Fibroblast of gingiva (primary cell): ENCODE results near the gene FCER1A.
"Not testable (repeated sequence)": the region's sequence is repeated elsewhere in the genome, so short reads cannot be mapped to it uniquely, and the experiment has no call there.

ENCODE experiments used
- DNase-seq: peaks from one replicate; pipeline ENCODE4 v3.0.0-alpha.2; 2011; ENCODE audit warnings: low read depth

FCER1A gene

DNA sequence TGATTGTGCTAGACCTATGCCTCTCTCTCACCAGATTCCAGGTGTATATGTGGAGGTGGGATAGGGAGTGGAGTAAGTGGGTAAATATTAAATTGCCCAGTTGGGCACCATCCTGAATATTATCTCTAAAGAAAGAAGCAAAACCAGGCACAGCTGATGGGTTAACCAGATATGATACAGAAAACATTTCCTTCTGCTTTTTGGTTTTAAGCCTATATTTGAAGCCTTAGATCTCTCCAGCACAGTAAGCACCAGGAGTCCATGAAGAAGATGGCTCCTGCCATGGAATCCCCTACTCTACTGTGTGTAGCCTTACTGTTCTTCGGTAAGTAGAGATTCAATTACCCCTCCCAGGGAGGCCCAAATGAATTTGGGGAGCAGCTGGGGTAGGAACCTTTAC lies at the start of gene FCER1A:
FCER1A (plus strand) TSS at position 242 of the 400 bp plus-strand sequence; CDS start at position 271, 29 bp downstream.
- no peak for DNase-seq

DNA sequence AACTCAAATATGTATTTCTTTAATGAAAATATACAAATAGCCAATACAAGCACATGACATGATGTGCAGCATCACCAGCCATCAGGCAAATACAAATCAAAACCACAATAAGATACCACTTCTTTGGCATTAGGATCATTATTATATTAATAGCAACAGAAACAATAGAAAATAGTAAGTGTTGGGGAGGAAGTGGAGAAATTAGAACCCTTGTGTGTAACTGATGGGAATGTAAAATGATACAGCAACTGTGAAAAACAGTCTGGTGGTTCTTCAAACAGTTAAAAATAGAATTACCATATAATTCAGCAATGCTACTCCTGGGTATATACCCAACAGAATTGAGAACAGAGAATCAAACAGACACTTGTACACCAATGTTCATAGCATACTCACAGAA lies 40.8 kb upstream of the FCER1A start:
- DNase-seq: no peak

DNA sequence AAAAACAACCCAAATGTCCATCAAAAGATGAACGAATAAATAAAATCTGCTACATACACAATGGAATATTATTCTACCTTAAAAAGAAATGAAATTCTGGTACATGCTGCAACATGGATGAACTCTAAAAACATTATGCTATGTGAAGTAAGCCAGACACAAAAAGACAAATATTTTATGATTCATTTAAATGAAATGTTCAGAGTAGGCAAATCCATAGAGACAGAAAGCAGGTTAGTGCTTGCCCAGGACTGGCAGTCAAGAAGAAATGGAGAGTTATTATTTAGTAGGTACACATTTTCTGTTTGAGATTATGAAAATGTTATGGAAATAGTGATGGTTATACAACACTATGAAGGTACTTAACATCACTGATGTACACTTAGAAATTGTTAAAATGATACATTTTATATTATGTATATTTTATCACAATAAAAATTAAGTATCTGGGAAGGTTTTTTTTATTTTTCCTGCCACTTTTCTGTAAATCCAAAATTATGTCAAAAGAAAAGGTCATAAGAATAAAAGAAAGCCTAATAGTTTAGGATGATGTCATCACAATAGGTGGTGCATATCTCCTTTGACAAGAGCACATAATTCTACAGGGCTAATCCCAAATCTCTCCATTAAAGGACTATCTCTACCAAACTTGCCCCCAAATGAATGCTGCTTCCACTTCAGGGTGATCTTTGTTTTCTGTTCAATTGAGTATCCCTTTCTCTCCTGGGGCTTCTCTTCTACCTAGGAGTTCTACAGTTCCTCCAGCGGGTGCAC lies 40.2 kb upstream of the FCER1A start:
- no peak for DNase-seq

DNA sequence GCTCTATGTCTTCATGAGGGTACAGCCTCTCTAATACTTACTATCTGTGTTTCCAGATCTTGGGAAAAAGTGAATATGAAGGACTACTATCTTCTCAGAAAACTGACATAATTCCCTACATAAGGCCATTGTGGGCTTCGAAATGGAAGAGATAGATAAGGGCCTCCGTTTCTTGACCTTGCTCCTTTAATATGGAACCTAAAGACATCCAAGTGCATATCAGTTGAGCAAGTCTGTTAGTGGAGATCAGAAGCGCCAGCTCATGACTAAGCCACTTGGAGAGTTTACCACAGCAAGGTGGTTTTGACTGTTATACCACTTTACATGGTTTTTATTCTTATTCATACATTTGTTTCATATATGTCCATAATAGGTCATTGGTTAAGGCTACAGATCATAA lies 35.3 kb upstream of the FCER1A start:
- no peak for DNase-seq

DNA sequence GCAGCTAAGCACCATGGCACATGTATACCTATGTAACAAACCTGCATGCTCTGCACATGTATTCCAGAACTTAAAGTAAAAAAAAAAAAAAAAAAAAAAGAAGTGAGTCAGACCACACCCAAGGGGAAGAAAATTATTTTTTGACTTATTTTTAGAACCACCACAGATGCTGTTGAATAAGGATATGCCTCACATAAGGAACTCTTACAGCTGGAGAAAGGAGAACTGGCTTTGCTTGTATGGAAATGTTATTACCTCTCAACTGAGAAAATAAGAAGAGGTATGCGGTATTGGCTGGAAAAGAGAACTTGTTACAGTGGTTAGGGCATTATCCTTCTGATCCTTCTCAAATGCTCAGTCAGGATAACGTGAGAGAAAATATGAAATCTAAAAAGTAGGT lies 27.5 kb upstream of the FCER1A start:
- no peak for DNase-seq

DNA sequence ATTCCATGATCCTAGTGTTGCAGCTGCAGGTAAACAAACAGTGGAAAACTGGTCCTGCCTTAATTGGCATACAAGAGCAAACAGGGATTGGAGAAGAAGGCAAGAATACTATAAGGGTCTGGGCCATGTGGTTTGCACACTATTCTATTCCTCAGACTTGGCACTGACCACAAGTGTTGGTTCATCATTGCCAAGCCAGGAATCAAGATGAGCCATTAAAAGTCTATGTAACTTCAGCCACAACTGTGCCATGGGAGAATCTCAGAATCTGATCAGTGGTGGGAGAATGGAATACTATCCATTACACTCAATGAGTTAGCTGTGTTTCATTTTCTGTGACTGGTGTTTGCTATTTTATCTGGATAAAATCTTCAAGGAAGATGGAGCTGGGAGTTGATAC lies 26.2 kb upstream of the FCER1A start:
- no peak for DNase-seq

DNA sequence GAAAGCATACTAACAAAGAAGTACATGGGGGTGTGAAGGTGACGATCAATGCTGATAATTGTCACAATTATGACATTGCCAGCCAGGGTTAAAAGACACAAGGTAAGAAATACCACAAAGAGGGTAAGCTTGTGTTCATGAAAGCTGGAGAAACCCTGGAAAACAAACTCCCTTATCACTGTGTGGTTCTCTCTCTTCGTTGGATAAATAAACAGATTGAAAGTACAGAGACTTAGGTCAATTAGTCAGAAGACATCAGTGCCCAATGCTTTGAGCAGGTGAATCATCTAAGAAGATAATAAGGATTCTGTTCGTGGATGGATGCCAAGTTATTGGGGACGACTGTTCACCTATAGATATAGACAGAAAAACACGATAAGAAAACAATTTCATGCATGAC lies 22.4 kb upstream of the FCER1A start:
- DNase-seq: no peak

DNA sequence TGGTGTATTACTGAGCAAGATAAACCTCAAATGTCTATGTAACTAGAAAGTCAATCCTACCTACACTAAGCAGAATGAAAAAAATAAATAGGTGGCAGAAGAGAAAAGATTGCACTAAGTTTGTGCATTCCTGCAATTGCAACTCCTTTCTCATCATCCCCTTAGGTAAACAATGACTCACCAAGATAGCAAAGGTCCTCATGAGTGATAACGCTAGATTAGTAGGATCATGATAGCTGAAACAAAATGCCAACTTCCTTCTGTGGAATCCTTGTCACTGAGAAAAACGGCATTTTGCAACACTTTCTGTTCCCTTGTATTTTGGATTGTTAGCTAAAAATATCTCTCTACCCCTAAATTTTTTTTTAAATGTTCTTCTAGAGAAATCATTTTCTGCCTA lies 20.0 kb upstream of the FCER1A start:
- DNase-seq: no peak

DNA sequence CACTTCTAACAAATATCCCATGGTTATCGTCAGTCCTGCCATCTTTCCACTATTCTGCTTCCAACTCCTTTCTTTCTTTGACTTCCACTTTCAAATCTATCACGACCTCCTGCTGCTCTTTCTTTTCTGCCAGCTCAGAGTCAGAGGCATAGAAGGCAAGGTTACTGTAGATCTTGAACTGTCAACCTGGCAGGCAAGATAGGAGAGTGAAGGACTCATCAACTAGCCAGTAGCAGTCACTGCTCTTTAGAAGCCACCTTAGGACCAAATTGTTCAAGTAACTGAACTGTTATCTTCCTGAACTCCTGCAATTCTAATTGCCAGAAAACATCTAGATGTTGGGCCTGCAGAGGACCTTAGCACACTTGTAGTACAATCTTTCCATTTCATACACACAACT lies 13.1 kb upstream of the FCER1A start:
- DNase-seq: no peak

DNA sequence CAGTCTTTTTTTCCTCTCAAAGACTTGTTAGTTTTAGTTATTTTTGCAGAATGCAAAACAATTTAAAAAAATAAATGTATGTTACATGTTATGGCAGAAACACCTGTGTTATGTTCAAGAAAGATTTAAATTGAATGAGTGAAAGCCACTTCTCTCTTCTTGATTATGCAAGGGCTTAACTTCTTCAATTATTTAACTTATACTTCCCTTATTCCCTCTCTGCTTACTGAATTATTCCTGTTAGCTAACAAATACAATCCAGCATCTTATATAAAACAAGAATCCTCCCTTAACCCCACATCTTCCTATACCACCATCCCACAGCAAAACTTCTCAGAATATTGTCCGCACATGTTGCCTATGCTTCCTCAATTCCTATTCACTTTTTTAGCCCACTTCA lies 10.7 kb upstream of the FCER1A start:
- no peak for DNase-seq

DNA sequence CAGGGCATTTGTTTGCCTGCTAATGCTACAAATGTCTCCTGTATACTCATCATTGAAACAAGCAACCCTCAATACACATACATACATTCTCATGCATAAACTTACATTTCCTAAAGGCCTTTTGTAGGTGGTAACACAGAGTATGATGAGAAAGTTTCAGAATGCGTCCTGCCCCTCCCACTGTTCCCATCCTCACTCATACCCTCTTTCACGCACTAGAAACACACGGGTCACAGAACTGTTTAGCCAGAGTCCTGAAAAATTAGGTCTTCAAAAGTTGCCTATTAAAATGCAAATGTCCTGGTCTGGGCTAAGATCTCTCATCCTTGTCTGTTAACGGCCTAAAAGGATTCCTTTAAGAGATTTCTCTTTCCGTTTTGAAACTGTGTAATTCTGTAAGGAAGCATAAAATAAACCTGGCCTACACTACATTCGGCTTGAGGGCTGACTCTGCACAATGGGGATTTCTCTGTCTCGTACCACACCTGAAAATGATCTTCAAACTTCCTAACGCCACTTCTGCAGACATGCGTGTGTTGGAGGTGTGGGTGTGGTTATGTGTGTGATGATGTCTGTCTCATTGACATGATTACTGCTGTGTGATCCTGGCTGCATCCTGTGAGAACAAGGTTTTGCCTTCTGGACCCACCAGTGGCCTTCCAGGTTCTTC lies 5.3 kb upstream of the FCER1A start:
- DNase-seq: no peak

DNA sequence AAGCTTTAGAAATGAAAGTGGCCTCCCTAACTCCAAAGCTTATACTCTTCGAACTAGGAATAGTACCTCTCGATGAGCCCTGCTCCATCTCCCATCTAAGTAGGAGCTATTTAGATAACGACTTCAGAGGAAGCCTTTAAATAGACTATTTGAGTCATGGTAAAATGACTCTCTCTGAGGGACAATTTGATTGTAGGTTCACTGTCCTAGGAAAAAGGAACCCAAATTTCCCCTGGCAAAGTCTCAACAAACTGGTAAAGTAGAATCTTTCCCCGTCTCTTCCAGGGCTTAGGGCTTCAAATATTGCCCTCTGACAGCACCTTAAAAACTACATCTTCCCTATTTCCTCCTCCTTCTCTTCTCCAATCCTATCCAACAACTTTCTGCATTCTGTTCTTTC lies 2.0 kb upstream of the FCER1A start:
- DNase-seq: no peak

DNA sequence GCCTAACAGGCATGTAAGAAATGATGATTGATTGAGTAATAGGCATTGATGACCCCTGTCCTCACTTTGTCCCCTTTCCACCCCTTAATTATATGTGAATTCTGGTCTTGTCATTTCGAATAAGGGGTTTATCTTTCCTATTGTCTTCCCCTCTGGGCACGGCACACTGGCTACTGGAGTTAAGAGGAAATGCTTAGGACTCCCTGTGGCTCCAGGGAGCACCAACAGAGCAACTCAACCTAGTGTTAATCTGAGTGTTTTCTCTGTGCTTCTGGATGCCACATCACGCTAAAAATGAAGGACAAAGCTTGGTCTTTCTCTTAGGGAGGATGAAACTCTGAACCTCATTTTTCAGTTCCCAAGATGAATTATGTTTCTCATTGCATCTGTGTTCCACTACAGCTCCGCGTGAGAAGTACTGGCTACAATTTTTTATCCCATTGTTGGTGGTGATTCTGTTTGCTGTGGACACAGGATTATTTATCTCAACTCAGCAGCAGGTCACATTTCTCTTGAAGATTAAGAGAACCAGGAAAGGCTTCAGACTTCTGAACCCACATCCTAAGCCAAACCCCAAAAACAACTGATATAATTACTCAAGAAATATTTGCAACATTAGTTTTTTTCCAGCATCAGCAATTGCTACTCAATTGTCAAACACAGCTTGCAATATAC lies 5.3 kb downstream of the FCER1A start:
- DNase-seq: no peak

DNA sequence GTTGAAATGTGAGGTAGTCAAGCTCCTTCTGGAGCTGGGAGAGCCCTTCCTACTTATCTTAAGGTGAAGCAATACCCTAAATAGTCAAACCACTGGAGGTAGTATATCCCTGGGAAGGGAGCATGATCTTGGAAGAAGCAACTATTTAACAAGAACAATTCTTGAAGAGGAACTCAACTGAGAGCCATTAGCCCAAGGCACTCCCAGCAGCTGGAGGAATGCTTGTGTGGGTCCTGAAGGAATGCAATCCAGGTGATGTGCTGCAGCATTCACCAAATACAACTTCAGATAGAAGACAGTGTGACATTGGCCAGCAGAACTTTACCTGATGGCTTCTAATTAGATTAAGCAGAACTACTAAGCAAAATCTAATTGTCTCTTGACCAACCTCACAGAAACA lies 9.5 kb downstream of the FCER1A start:
- no peak for DNase-seq

DNA sequence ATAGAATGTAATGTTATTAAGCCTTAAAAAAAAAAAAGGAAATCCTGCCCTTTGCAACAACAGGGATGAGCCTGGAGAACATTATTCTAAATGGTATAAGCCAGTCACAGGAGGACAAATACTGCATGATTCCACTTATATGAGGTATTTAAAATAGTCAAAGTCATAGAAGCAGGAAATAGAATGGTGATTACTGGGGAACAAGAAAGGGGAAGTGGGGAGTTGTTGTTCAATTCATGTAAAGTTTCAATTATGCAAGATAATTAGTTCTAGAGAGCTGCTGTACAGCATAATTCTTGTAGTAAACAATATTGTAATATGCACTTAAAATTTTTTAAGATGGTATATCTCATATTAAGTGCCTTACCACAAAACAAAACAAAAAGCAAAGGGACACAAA lies 13.2 kb downstream of the FCER1A start:
- DNase-seq: no peak

DNA sequence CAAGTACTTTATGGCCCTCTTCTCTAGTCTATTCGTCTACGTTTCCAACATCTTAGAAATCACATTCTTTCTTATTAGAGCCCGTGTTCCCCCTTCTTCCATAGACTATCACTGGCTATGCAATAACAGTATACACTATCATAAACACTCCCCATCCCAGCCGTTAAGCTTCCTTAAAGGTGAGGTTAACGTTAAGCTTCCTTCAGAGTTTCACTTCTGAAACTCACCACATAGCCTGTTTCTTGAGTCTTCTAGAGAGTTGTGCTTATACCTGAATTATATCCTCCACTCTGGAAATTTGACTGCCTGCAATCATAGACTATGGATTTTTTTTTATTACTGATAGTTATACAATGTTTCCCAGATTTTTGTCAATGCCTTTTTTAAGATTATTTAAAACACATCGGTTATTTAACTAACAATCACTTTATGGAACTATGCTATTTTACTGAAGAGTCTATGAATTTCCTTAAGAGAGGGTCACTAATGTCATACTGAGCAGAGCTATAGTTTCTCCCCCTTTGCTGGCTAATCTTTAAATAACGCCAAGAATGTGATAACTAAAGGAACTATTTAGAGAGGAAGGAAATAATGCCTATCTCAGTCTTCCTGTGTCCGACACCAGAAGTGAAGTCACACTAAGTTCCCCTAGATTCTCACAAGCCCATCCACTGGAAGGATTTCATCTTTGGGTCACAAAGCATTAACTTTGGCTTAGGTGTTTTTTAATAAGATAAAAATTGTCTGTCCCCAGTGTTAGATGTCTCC lies 16.8 kb downstream of the FCER1A start:
- DNase-seq: no peak

DNA sequence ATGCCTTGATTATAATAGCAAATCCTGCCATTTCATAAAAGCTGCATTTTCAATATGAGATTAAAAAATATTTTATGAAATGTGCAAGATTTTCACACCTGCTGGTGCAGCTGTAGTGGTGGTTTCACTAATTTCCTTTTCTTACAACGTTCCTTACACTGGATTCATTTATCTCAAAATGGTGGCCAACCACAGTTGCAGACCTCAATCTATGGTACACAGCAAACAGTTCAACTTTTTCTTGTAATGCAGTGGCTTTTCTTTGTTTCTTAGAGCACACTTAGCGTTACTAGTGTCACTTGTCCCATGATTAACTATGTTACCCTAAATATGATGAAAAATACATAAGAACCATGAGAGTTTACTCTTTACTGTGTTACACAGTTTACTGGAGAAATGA lies 32.7 kb downstream of the FCER1A start:
- DNase-seq: no peak

DNA sequence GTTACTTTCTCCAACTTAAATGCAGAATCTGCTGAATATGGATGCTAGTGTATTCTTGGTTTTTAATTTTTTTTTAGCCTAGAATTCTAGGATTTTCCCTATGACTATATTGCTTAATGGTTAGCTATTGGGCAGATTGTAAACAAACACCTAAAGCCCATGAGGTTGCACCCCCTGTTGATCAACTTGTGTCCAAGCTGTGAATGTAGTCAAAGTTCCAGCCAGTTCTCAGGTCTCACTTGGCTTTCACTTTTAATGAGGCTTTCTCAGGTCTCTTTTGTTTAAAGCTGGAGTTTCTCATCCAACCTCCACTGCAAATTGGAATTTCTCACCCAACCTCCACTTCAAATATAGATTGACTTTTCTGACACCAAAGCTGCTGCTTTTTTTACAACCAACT lies 35.9 kb downstream of the FCER1A start:
- no peak for DNase-seq

DNA sequence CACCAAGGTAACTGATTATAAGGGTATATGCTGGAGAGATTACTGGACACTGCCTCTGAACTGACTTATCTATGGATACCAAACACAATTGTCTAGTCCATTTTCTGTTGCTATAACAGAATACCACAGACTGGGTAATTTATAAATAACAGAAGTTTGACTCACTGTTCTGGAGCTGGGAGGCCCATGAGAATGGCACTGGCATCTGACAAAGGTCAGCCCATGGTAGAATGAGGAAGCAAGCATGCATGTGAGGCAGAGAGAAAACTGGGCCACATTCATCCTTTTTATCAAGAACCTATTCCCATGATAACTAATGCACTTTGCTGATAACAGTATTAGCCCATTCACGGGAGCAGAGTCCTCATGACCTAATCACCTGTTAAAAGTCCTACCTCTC lies 37.4 kb downstream of the FCER1A start:
- no peak for DNase-seq

DNA sequence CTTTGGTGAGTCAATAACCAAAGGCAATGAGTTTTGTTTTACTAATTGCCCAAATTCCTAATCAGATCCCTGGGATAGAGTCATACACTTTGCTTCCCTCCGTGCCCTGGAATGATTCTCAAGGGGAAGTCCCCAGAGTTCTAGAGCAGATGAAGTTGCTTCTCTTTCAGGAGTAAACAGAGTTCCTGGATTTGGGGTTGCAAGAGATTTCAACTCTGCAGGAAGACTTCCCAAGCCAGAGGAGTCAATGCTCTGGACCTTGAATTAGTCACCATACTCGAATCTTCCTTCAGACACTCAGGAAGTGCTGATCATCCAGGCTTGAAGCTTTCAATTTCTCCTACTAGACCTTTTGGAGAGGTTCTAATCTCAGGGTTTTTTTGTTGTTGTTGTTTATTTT lies 39.6 kb downstream of the FCER1A start:
- DNase-seq: no peak

DNA sequence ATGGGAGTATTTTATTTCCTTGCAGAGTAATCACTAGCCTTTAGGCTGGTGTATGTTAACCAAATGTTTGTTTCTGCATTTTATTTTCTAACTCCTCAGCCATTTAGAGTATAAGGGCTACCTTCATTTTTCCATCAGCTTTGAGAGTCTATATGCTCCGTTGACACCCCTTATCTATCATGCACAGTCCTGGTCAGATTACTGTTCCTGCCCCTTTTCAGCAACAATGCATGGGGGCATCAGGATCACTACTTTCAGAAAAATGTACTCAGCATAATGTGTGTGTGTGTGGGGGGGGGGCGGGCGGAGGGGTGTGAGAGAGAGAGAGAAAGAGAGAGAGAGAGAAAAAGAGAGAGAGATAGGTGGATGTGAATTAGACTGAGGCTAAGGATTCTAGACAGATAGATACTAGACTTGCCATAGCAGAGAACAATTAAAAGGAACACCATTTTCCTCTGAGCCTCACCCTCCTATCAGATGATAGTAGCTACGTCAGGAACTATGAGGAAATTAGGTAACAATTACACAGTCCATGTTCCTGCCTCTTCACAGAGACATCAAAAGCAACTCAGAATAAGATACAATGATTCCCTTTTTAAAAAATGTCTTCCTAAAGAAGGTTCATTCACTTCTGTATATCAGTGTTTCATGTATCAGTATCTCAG lies 40.8 kb downstream of the FCER1A start:
- DNase-seq: no peak

DNA sequence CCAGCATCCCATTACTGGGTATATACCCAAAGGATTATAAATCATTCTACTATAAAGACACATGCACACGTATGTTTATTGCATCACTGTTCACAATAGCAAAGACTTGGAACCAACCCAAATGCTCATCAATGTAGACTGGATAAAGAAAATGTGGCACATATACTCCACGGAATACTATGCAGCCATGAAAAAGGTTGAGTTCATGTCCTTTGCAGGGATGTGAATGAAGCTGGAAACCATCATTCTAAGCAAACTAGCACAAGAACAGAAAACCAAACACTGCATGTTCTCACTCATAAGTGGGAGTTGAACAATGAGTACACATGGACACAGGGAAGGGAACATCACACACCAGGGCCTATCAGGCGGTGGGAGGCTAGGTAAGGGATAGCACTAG lies 47.2 kb downstream of the FCER1A start:
- not testable (repeated sequence) for DNase-seq
